Islet of Langerhans (tissue), 1 donor: ENCODE data around the gene AP3B2.
"Not testable (repeated sequence)": the region's sequence is repeated elsewhere in the genome, so short reads cannot be mapped to it uniquely, and the experiment has no call there.

Experiments used
- FAIRE-seq: peaks from one replicate; lab custom pipeline; 2011; peaks lifted over from hg19 to GRCh38; lab: Jason Lieb, UNC

Gene AP3B2, protein sequence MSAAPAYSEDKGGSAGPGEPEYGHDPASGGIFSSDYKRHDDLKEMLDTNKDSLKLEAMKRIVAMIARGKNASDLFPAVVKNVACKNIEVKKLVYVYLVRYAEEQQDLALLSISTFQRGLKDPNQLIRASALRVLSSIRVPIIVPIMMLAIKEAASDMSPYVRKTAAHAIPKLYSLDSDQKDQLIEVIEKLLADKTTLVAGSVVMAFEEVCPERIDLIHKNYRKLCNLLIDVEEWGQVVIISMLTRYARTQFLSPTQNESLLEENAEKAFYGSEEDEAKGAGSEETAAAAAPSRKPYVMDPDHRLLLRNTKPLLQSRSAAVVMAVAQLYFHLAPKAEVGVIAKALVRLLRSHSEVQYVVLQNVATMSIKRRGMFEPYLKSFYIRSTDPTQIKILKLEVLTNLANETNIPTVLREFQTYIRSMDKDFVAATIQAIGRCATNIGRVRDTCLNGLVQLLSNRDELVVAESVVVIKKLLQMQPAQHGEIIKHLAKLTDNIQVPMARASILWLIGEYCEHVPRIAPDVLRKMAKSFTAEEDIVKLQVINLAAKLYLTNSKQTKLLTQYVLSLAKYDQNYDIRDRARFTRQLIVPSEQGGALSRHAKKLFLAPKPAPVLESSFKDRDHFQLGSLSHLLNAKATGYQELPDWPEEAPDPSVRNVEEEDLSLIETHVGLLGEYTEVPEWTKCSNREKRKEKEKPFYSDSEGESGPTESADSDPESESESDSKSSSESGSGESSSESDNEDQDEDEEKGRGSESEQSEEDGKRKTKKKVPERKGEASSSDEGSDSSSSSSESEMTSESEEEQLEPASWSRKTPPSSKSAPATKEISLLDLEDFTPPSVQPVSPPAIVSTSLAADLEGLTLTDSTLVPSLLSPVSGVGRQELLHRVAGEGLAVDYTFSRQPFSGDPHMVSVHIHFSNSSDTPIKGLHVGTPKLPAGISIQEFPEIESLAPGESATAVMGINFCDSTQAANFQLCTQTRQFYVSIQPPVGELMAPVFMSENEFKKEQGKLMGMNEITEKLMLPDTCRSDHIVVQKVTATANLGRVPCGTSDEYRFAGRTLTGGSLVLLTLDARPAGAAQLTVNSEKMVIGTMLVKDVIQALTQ

DNA sequence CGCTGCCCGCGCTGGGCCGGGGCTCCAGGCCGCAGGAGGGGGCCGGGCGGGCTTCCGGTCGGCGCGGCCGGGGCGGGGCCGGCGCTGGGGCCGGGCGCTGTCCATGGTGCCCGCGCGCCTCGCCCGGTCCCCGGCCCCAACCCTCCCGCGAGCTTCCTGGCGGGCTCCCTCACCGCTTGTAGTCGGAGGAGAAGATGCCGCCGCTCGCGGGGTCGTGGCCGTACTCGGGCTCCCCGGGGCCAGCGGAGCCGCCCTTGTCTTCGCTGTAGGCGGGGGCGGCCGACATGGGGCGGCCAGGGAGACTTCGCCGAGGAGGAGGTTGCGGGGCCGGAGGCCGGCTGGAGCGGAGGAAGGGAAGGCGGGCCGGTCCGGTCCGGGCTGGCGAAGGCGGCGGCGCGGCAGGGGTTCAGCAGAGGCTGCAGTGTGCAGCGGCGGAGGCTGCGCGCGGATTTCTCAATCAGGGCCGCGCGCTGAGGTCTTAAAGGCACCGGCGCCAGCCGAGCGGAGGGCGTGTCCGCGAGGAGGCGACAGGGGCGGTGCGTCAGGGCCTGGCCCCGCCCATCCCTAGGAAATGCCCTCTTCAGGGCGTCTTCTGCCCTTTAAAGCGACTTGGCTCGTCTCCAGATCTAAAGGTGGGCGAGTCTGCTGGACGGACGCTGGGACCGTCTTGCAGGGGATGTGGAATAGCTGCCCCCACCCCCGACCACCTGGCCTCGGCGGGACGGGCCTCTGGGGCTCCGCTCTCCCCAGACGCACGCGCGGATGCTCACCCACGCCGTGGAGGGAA lies at the start of gene AP3B2:
Gene AP3B2 (minus strand): TSS at position 455 of the 787 bp plus-strand sequence. CDS start 169 bp downstream, at position 286.
- no peak for FAIRE-seq

DNA sequence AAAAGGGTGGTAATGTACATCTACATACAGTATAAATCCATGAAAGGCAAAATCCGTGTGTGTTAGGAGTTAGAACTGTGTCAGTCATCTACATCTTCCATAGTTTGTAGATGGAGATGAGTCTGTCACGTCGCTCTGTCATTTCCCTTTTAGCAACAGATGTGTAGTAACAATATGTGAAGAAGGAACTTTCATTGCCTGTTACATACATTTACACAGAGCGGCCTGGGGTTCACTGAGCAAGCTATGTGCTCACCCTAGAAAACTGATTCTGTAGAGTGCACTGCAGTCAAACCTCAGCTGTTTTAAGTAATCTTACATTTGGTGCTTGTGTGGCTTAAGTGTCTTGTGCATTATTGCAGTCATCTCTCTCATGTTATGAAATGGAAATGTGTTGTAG lies 41.6 kb upstream of the AP3B2 start:
- FAIRE-seq, result no peak

DNA sequence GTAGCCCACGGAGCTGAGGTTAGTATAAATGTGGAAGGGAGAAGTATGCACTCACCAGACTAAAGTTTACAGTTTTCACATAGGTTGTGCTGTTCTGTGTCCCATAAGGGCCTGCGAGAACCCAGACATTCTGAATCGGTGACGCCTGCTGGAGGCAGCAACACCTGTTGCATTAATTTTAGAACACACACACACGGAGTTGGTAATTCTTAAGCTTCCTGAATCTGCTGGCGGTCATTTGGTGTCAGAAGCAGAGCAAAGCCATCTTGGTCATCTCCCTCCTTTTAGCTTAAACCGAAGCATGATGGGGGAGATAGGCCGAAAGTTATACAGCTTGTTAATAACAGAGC lies 41.1 kb upstream of the AP3B2 start:
- no peak for FAIRE-seq

DNA sequence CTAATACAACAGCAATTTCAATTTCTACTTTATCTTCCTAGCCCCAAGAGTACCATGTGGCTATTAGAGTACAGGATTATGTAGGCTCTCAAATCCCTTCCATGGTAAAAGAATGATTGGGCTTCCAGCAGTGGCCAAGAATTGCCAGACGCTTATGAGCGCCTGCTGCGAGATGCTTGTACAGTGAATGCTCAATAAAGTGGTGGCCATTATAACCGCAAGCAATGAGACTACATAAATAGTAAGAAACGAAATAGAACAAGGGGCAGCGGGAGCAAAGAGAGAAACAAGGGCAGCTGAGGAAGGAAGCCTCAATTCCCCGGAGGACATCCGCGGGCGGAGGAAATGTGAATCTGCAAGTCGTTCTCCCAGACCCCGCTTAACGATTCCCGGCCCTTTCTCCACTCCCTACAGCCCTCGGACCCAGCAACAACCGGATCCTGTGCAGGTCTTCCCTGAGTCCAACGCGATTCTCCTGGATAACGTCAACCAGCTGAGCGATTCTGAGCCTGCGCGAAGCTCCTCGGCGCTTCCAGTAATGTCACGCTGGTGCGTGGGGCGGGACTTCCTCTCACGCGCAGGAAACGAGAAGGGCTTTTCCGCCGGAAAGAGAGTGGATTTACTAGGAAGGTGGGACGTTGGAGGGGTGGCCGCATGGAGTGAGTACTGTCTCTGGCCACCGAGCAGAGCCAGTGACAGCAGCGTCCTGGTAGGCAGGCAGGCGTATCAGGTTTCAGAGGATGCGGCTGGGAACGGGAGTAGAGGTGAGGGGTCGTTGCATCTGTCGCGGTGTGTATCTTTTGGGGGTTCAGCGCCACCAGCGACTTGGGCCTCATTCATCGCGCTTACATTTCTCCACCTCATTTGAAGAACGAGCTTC lies 40.5 kb upstream of the AP3B2 start:
- FAIRE-seq, result no peak

- FAIRE-seq, result no peak
These were observed 38.6 kb upstream of the AP3B2 start for GRCh38 chr15:82748315-82748714.

GRCh38 chr15:82743810-82744209 lies 34.1 kb upstream of the AP3B2 start:
- FAIRE-seq, result no peak

DNA sequence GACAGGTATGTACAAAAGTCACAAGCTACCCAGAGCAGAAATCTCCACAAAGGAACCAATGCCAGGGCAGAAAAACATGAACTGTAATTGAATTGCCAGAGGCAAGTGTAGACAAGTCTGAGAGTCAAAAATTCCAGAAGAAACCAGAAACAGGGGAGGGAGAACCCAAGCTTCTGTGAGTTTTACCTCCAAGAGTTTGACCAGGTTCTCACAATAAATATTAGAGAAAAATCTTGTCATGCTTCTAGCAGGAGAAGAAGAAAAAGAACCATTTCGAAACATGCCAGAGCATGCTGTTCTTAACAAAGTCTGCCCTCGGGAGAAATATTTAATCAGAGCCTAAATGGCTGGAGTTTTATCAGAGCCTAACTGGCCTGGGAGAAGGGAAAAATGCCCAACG lies 32.5 kb upstream of the AP3B2 start:
- no peak for FAIRE-seq

DNA sequence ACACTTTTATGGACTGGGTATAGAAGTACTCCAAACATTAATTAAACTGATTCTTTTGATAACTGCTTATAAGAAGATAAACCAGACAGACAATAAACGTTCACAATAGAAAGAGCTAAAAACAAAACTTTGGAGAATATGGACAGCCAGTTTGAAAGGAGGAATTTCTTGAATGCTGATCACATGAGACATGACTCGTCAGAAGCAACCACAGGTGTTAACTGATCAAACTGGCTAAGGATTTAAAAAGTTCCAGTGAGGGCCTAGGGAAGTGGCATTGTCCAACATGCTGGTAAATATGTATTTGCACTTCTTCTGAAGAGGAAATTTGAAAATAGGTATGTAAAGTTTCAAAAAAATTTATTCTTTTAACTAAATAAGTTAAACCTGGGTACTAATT lies 29.4 kb upstream of the AP3B2 start:
- no peak for FAIRE-seq

DNA sequence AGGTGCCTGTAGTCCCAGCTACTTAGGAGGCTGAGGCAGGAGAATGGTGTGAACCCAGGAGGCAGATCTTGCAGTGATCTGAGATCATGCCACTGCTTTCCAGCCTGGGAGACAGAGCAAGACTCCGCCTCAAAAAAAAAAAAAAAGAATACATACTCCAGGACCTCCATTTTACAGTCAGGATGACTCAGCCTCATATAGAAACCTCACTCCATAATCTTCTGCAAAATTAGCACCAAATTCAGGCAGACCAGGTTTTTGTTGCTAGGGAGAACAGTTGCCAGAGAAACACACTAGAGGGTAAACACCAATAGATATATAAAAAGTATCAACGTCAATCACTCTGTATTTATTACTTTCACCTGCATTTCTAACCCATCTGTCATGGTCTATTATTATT lies 28.3 kb upstream of the AP3B2 start:
- FAIRE-seq, result no peak

DNA sequence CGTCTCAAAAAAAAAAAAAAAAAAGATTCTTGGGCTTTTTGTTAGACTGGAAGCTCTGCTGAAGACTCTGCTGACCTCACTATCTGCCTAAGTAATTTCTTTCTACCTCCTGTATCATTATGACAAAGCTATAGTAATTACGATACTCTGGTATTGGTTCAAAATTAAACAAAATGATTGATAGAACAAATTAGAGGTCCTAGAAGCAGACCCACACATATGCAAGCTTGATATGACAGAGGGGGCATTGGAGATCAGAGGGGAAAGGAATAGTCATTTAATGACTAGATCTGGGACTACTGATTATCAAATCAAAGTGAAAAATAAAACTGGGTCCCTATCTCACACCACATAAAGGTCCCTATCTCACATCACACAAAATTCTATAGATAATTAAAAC lies 21.9 kb upstream of the AP3B2 start:
- FAIRE-seq, result no peak

DNA sequence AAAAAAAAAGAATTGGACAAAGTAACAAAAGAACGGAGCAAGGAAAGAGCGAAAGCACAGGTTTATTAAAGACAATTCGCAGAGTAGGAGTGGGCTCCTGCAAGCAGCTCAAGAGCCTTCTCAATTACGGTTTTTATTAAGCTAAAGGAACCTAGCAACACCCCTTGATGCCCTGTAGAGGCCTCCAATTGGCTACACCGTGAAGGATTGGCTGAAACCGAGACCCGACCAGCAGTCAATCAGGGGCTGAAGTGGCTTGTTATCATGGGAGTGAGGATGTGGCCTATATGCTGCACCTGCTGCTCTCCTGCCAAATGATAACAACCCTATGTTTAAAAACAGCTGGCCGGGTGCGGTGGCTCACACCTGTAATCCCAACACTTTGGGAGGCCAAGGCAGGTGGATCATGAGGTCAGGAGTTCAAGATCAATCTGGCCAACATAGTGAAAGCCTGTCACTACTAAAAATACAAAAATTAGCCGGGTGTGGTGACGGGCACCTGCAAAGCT lies 20.4 kb upstream of the AP3B2 start:
- no peak for FAIRE-seq

- no peak for FAIRE-seq
These were observed 17.1 kb upstream of the AP3B2 start for GRCh38 chr15:82726816-82727215.

DNA sequence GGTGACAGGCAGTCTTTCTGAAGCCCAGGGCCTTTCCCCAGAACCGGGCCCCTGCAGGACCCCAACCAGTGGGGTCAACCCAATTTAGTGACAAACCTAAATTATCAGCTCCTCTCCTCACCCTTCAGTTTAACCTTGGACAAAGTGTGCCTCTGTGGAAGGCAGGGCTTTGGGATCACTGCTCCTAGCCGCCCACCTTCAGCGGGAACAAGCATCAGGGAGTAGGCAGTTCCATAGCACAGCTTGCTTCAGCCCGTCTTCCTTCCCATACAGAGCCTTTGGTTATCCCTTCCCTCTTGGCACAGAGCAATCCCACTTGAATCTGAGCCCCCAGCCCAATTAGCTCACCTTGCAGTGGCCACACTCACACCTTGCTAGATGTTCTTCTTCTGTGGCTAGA lies 5.3 kb upstream of the AP3B2 start:
- FAIRE-seq, result no peak

DNA sequence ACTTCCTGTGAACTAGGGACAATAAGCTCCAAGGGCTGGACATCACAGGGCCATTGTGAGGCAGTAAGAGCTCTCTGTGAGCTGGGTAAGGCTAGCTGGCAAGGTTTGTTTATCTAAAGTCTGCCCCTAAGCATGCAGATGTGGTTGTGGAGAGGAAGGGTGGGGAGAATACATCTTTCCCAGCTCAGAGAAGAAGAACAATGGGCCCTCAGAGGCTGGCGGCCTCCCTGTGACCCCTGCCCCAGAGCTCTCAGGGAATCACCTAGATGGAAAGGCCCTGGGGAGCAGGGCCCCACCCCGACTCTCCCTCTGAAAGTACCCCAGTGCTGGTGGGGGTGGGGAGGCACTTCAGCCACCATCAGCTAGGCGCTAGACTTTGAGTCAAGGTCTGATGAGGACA lies 4.3 kb upstream of the AP3B2 start:
- FAIRE-seq, result no peak

DNA sequence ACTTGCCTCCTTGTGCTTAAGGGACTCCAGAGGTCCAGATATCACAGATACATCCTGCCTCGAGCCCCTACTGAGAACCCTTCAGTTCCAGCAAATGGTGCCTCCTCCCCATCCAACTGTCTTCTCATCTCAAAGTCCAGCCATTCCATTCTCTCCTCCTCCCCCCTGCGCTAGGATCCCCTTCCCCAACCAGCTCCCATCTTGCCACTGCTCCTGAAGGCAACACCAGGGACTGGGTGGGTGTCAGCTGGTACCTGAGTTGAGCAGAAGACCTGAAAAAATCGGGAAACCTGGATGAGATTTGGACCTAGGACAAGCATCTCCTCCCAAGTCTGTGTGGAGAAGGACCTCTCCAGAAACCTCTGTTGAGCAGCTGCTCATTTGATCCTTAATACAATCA lies 2.4 kb upstream of the AP3B2 start:
- FAIRE-seq, result no peak

DNA sequence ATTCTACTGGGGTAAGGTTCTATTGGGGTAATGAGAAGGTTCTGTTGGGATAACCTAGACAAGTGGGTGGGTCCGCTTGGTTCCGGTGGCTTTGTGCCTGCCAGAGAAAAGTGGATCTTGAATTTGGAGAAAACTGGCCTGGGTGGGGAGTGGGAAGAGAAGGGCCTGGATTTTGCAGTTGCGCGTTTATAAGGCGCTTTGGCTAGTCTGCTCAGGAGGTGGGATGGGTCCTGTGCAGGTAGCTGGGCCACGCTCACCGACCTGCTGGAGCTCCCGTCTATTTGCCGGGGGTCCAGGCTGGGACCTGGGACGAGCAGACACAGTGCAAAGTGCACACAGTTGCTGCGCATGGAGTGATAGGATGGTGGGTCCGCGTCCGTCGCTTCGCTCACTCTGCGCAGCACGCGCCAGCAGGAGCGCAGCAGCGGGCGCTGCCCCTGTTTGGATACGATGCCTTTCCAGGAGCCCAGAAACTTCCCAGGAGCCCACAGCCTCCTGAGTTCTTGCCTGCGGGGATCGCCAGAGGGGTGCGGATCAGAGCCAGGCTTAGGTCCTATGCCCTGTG lies 1.3 kb upstream of the AP3B2 start:
- FAIRE-seq, result no peak

DNA sequence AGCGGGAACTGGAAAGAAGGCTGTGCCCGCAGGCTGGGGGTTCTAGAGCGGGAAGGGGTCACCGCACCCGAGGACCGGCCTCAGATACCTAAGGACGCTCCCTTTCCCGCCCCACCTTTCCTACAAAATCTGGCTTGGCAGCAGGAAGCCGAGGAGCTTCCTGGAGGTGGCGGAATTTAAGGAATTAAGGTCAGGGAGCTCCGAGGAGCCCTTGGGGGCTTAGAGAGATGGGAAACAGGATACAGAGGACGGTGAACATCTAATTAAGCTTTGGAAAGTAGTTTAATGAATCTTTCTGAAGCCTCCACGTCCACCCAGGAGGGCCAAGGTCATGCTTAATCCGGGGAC lies 507 bp upstream of the AP3B2 start:
- no peak for FAIRE-seq

DNA sequence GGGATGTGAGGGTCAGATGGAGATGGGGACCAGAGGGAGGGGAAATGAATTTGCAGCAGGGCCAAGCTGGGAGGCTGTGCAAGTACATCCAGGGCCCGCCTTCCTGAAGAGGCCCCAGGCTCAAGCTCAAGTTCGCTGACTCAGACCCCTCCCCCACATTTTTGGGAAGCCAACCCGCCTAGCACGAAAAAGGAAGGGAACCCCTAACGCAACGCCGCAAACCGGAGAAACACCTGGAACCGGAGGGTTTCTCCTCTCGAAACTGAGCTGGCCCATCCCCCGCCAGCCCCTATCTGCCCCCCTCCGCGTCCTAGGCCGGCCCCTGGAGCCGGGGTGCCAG lies 624 bp downstream of the AP3B2 start:
- no peak for FAIRE-seq

DNA sequence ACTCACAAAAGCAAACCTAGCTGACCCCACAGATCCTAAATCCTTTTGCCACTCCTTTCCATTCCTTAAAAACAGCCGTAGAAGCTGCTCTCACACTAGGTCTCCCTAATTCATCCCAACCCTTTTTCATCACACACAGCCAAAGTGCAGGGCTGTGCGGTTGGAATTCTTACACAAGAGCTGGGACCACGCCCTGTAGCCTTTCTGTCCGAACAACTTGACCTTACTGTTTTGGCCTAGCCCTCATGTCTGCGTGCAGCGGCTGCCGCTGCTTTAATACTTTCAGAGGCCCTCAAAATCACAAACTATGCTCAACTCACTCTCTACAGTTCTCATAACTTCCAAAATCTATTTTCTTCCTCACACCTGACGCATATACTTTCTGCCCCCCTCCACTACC lies 3.8 kb downstream of the AP3B2 start:
- FAIRE-seq, result not testable (repeated sequence)

GRCh38 chr15:82699726-82700125 lies 9.9 kb downstream of the AP3B2 start:
- FAIRE-seq, result no peak
